Mucosa of descending colon (tissue), 3 donors: ENCODE data around the gene MMP7. TPM values are rescaled to one million over a fixed set of nuclear protein-coding genes. Genes with fewer than 3 reads are reported as not detected.

Source experiments
- ATAC-seq: fragments of 200-7000 bp; cut with Tn5 transposase; one replicate; pipeline ENCODE4 v1.9.1; 2020; ENCODE audit warnings: mild to moderate bottlenecking, moderate library complexity
- DNase-seq, 3 donors: peaks; one replicate each; pipeline ENCODE4 v3.0.0-alpha.2; 2020
- H3K36me3 ChIP-seq: fragments of 200-600 bp; one replicate; pipeline ENCODE4 v1.8.0; 2021; ENCODE audit warnings: low read depth, mild to moderate bottlenecking
- H3K4me1 ChIP-seq: fragments of 200-600 bp; one replicate; pipeline ENCODE4 v1.8.0; 2021; ENCODE audit warnings: low read depth, mild to moderate bottlenecking
- H3K4me3 ChIP-seq: fragments of 200-600 bp; one replicate; pipeline ENCODE4 v1.8.0; 2021; ENCODE audit warnings: mild to moderate bottlenecking
- H3K9me3 ChIP-seq: fragments of 200-600 bp; one replicate; pipeline ENCODE4 v1.8.0; 2021; ENCODE audit warnings: mild to moderate bottlenecking
- intact Hi-C, 2 donors: fragments of 100-400 bp; cut with DNase I in 1 of 2; cut with micrococcal nuclease in 1 of 2; formaldehyde crosslinking; loops; one replicate each; pipeline versions ENCODE4 v1.11.0 to v1.11.1; 2022; cut with DNase I, micrococcal nuclease
- total RNA-seq, 3 donors: library from RNA; stranded (reverse); fragmentation: NEBNext Ultra II Directional in 2 of 3; extraction: Animal tissue kit (Norgen Biotek cat#: 25700) in 2 of 3; gene quantifications; one replicate each; pipeline versions ENCODE4 v1.2.1 to v1.2.4, GENCODE V29; 2021 to 2023
- TF ChIP-seq, protein P1 (sequence below): fragments of 200-600 bp; IDR thresholded peaks from one replicate; pipeline ENCODE4 v1.8.0; 2022; ENCODE audit warnings: antibody characterized with exemption, mild to moderate bottlenecking
- donor health status: DM: no; HTN: no; CAD: no; lungs with moderate emphysema.
- donor health status: DM: no; HTN: no; CAD: no.
- donor health status: DM: no; HTN: yes; CAD: no.

The MMP7 gene
- total RNA-seq, 3 donors from 2014 or later: not detected

- Histone ChIP-seq H3K4me1 (peaks cover 4% of the 10 kb centered on the region), H3K9me3 (no peaks in the 10 kb centered on the region), H3K4me3 (no peak overlapping the region), H3K36me3 (no peaks in the 10 kb centered on the region)
- TF ChIP-seq, protein P1, sequence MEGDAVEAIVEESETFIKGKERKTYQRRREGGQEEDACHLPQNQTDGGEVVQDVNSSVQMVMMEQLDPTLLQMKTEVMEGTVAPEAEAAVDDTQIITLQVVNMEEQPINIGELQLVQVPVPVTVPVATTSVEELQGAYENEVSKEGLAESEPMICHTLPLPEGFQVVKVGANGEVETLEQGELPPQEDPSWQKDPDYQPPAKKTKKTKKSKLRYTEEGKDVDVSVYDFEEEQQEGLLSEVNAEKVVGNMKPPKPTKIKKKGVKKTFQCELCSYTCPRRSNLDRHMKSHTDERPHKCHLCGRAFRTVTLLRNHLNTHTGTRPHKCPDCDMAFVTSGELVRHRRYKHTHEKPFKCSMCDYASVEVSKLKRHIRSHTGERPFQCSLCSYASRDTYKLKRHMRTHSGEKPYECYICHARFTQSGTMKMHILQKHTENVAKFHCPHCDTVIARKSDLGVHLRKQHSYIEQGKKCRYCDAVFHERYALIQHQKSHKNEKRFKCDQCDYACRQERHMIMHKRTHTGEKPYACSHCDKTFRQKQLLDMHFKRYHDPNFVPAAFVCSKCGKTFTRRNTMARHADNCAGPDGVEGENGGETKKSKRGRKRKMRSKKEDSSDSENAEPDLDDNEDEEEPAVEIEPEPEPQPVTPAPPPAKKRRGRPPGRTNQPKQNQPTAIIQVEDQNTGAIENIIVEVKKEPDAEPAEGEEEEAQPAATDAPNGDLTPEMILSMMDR: no peak
- no peak for DNase-seq
- no peak for ATAC-seq
- intact Hi-C loops: no loop called here
Measured at GRCh38 chr11:102479733-102480132, 50.8 kb downstream of the MMP7 start.

DNA sequence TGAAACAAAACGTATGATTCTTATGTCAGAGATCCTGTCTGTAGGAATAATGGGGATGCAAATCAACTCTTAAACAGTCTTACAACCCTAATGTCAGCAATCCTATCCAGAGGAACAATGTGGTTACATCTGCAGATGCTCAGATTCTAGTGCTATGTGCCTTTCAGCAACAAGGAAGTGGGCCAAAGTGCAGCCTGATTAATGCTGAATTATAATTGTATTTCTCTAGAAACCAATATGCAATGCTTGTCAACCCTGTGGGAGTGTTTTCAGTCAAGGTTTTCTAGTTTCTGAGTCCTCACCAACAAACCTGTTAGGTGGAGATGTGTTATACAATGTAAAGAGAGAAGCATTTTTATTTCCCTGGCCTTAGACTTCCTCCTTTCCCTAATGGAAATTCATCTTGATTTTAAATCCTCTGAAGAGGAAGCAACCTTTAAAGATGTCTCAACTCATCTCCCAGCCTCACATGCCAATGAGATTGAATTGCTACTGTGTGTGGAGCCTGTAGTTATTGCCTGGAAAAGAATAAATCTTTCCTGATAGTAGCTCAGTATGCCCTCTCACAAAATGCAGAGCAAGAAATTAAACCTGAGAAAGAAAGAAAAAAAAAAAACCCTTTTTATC, 51.8 kb downstream of the MMP7 start:
- ATAC-seq: peak; percentile 20
- H3K4me3 ChIP-seq: no peak overlapping the region
- no peak for DNase-seq
- intact Hi-C loops: no loop called here
- H3K36me3 ChIP-seq: no peaks in the 10 kb centered on the region
- TF ChIP-seq, protein P1: no peak
- peaks cover 9% of the 10 kb centered on the region for H3K4me1 ChIP-seq
- no peaks in the 10 kb centered on the region for H3K9me3 ChIP-seq

DNA sequence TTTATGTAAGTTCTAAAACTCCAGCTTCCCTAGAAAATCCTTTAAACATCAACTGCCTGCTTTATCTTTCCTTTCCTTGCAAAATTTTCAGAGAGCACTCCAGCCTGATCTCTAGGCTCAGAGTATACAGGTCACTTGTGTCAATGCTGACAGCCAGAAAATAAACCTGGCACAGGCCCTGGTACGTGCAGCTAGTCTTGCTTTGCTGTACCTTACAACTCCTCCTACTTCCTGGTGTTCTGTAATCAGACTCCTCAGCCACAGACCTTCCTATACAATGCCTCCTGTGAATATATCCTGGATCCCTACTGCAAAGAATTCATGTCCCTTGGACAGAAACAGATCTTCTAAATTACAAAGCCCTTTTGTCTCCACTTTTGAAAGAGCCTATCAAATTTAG, 53.7 kb downstream of the MMP7 start:
- DNase-seq: peak; percentile 63 to 86 (median 67)
- peaks cover 18% of the 10 kb centered on the region for H3K4me1 ChIP-seq
- ATAC-seq: peak; percentile 89
- no peaks in the 10 kb centered on the region for H3K36me3 ChIP-seq
- intact Hi-C loops: no loop called here
- H3K9me3 ChIP-seq: no peaks in the 10 kb centered on the region
- H3K4me3 ChIP-seq: no peak overlapping the region
- TF ChIP-seq, protein P1: no peak

- Histone ChIP-seq H3K9me3 (no peaks in the 10 kb centered on the region), H3K36me3 (no peaks in the 10 kb centered on the region), H3K4me1 (peaks cover 18% of the 10 kb centered on the region), H3K4me3 (no peak overlapping the region)
- intact Hi-C loops: no loop called here
- ATAC-seq: no peak
- no peak for DNase-seq
- TF ChIP-seq, protein P1: no peak
Measured at GRCh38 chr11:102476069-102476468, 54.5 kb downstream of the MMP7 start.

DNA sequence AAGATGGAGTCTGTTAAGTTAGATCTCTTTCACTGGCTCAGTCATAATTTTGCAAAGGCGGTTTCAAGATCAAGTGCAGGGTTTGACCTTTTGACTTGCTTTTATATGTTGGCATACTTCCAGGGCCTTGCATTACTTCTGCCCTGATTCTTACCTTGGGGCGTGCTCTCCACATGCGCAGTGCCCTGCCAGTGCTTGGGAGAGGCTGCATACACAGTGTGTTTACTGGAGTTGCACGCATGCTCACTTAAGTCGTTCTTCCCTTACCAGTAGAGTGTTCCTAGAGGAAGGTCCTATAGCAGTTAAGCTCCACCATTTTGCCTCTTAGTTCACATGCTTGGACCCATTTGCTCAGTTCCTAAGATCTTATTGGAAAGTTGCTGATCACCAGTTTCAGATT, 57.0 kb downstream of the MMP7 start:
- TF ChIP-seq, protein P1: no peak
- ATAC-seq (peak; percentile 94), DNase-seq (peak; percentile 85 to 89 (median 89))
- no peak overlapping the region for H3K4me3 ChIP-seq
- peaks cover 23% of the 10 kb centered on the region for H3K4me1 ChIP-seq
- H3K9me3 ChIP-seq: no peaks in the 10 kb centered on the region
- intact Hi-C loops: no loop called here
- H3K36me3 ChIP-seq: no peaks in the 10 kb centered on the region

GRCh38 chr11:102472127-102472526, 58.4 kb downstream of the MMP7 start:
- DNase-seq (no peak), ATAC-seq (no peak)
- Histone ChIP-seq H3K4me3 (no peak overlapping the region), H3K36me3 (no peaks in the 10 kb centered on the region), H3K4me1 (peaks cover 34% of the 10 kb centered on the region), H3K9me3 (no peaks in the 10 kb centered on the region)
- intact Hi-C loops: no loop called here
- TF ChIP-seq, protein P1: no peak
